Measurements from ENCODE around the gene XPNPEP3. TPM values are rescaled to one million over a fixed set of nuclear protein-coding genes. Genes with fewer than 3 reads are reported as not detected.
"Not testable (repeated sequence)": the region's sequence is repeated elsewhere in the genome, so short reads cannot be mapped to it uniquely, and the experiment has no call there.

Gene XPNPEP3
- total RNA-seq (11.0 TPM), polyA plus RNA-seq (5.1 TPM)

DNA sequence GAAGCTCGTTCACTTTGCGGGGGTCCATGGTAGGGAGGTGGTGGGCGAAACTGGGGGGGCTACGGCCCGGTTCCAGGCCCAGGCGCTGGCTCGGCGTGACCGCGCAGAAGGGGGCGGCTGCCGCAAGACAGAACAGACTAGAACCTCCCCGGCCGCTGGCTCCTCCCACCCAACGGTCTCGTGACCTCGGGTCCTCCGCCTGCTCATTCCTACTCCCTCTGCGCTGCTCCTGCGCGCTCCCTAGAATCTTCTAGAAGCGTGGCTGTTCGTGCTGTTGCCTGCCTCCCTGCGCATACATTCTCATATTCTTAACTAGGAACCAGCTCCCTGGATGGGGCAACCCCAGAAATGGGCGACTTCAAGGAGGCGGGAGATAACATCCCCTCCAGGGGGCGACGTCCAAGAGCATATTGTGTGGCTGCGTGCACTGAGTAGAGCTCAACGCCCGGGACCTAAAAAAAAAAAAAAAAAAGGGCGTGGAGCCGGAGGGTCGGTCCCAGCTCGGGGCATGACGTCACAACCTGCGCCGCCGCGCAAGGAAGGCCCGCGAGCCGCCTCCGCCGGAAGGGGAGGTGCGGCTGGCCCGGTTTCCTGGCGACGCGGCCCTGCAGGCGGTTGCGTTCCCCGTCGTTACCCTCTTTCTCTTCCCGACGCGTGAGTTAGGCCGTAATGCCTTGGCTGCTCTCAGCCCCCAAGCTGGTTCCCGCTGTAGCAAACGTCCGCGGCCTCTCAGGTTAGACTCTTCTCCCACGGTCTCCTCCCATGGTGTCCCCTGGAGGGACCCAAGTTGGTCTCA, at the start of gene XPNPEP3, which contains the start of gene ST13:
XPNPEP3 (plus strand) TSS at position 636 of the 796 bp plus-strand sequence; CDS start at position 670, 34 bp downstream.
ST13 (minus strand) TSS at position 127 of the 796 bp plus-strand sequence; CDS start at position 28, 99 bp downstream.
- H3K36me3 ChIP-seq (ENCODE audit: insufficient read depth) = no peaks in the 10 kb centered on the region
- H3K4me1 ChIP-seq (ENCODE audit: insufficient read depth) = peaks cover 1% of the 10 kb centered on the region
- peak within 1 kb of the TSS; percentile 75 for H3K4me3 ChIP-seq (ENCODE audit: low read depth, low read length)
- peak within 1 kb of the TSS; percentile 94 for H3K27ac ChIP-seq (ENCODE audit: low read depth)
- WGBS = under 1% methylated on average over 63 of the region's 63 CpGs
- DNase-seq (ENCODE audit: extremely low spot score) = peak; percentile 96

DNA sequence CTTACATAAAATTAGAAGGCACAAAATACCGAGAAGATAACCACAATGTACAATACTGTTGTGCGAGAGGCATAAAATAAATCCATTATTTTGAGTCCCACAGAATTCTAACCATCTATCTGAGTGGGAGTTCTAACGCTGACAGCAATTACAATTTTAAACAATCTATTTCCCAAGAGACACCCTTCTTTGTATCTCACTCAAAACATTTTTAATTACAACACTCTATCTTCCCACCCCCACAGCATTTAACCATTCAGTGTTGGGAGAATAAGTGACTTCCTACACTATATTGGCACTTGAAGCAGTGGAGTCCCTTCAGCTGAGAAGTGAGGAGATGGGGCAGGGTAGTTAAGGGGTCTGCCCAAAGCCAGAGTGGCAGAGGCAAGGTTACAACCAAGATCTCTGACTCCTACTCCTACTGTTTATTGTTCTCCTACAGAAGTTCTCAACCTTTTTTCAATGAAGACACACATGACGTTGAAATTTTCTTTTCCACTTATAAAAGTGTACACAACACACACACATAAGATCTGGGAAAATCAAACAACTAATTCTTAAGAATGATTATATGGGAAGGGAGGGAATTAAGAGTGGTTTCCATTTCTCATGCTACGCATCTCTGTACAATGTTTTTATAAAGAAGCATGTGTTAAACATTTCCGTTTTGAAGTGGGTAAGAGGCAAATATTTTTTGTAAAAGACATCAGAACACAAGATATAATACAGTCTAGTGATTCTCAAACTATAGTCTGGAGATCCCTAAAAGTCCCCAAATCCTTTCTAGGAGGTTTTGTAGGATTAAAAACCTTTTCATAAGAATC, 48.7 kb upstream of the XPNPEP3 start:
- 61% methylated on average over 6 of the region's 6 CpGs for WGBS
- no peak for DNase-seq (ENCODE audit: extremely low spot score)

DNA sequence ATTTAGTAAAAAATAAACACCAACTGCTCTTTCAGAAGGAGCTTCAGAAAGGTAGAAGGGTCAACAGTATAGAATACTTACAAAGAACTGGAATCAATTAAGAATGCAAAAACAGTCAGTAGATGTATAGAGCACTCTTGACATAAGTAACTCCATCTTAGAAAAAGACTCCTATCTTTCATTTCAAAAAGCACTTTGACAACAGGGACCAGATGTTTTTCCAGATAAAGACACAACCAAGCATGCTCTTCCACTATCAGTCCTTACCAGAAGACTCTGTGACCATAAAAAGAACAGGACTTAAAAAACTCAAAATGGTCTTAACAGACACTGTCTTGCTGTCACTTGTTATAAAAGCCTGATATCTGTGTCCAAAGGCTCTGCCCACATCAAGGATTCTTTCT, 43.0 kb upstream of the XPNPEP3 start:
- Histone ChIP-seq H3K4me1 (ENCODE audit: insufficient read depth) (no peaks in the 10 kb centered on the region), H3K4me3 (ENCODE audit: low read depth, low read length) (no peak overlapping the region), H3K27ac (ENCODE audit: low read depth) (no peak overlapping the region), H3K36me3 (ENCODE audit: insufficient read depth) (no peaks in the 10 kb centered on the region)
- no peak for DNase-seq (ENCODE audit: extremely low spot score)

More for the DNA sequence above, 48.7 kb upstream of the XPNPEP3 start:
- Histone ChIP-seq H3K27ac (ENCODE audit: low read depth) (no peak overlapping the region), H3K36me3 (ENCODE audit: insufficient read depth) (no peaks in the 10 kb centered on the region), H3K4me1 (ENCODE audit: insufficient read depth) (no peaks in the 10 kb centered on the region), H3K4me3 (ENCODE audit: low read depth, low read length) (no peak overlapping the region)

DNA sequence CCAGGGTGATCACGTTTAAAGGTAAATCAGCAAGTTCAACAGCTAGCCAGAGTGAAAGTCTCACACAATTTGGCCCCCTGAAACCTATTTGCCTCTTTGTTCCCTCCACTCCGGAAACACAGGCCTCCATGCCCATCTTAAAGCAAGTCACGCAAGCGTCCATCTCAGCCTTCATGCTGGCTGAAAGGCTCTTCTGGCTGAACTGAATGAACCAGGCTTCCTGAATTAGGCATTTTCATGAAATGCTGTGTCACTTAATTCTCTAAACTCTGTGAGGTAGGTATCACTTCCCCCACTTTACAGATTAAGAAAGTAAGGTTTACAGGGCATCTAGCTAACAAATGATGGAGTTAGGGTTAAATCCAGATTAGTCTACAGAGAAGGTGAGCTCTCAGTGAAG, 39.2 kb upstream of the XPNPEP3 start:
- Histone ChIP-seq H3K36me3 (ENCODE audit: insufficient read depth) (no peaks in the 10 kb centered on the region), H3K27ac (ENCODE audit: low read depth) (no peak overlapping the region), H3K4me3 (ENCODE audit: low read depth, low read length) (no peak overlapping the region), H3K4me1 (ENCODE audit: insufficient read depth) (no peaks in the 10 kb centered on the region)
- 92% methylated on average over 4 of the region's 4 CpGs for WGBS
- no peak for DNase-seq (ENCODE audit: extremely low spot score)

DNA sequence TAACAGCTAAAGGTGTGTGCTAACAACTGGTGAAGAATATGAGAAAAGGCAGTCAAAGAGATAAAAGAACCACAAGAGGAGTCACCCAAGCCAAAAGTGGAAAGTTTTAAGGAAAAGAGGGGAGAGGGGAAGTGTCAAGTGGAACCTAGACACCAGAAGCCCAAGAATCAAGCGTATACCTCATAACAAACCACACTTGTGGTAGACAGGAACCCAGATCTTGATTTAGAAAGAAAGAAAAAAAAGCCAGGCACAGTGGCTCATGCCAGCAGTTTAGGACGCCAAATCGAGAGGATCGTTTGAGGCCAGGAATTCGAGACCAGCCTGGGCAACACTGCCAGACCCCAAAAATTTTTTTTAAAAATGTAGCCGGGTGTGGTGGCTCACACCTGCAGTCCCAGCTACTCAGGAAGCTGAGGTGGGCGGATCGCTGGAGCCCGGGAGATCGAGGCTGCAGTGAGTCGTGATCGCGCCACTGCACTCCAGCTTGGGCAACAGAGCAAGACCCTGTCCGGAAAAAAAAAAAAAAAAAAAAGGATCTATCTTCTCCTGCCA, 38.7 kb upstream of the XPNPEP3 start:
- no peak overlapping the region for H3K27ac ChIP-seq (ENCODE audit: low read depth)
- peak overlapping the region; percentile 92 for H3K4me3 ChIP-seq (ENCODE audit: low read depth, low read length)
- no peaks in the 10 kb centered on the region for H3K36me3 ChIP-seq (ENCODE audit: insufficient read depth)
- DNase-seq (ENCODE audit: extremely low spot score) = no peak
- WGBS = 32% methylated on average over 14 of the region's 14 CpGs
- no peaks in the 10 kb centered on the region for H3K4me1 ChIP-seq (ENCODE audit: insufficient read depth)

DNA sequence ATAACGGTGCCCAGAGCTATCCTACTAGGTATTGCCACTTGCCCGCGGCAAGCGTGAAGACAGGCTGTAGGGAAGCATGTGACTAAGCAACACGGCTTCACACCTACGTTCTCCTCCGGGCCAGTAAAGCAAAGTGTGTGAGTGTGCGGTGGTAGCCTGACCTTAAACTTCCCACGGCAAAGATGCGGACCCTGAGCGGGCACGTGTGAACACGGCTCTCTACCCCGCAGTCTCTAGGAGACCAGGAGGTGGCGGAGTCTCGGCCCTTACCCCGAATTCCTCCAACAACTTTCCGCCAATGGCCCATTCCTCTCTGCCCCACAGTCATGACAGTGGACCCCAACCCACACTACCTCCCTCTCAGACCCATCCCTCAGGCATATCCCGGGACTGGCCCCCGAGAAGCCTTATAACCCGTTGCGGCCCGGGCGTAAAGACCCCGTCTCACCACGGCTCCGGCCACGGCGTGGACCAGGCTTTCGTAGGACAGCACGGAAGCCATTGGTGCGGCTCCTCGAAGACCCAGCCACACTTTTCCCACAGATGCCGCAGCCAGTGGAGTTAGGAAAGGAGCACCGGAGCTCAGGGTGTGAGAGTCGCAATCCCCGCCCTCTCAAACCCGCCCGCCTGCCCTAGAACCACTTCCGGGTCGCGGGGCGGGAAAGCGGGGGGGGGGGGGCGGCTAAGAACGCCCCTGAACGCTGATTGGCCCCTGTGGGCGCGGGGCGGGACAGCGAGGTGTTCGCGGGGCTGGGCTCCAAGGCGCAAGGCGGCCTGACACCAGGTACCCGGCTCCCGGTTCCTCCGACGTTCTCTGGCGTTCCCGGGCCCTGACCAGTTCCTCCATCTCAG, 38.0 kb upstream of the XPNPEP3 start, which contains the start of gene SLC25A17:
SLC25A17 (minus strand) TSS at position 600 of the 852 bp plus-strand sequence; CDS start at position 502, 98 bp downstream.
- H3K4me1 ChIP-seq (ENCODE audit: insufficient read depth) = no peaks in the 10 kb centered on the region
- under 1% methylated on average over 60 of the region's 61 CpGs for WGBS
- H3K27ac ChIP-seq (ENCODE audit: low read depth) = peak within 1 kb of the TSS; percentile 42
- DNase-seq (ENCODE audit: extremely low spot score) = peak; percentile 57
- H3K4me3 ChIP-seq (ENCODE audit: low read depth, low read length) = peak within 1 kb of the TSS; percentile 92
- H3K36me3 ChIP-seq (ENCODE audit: insufficient read depth) = peaks cover 3% of the 10 kb centered on the region

DNA sequence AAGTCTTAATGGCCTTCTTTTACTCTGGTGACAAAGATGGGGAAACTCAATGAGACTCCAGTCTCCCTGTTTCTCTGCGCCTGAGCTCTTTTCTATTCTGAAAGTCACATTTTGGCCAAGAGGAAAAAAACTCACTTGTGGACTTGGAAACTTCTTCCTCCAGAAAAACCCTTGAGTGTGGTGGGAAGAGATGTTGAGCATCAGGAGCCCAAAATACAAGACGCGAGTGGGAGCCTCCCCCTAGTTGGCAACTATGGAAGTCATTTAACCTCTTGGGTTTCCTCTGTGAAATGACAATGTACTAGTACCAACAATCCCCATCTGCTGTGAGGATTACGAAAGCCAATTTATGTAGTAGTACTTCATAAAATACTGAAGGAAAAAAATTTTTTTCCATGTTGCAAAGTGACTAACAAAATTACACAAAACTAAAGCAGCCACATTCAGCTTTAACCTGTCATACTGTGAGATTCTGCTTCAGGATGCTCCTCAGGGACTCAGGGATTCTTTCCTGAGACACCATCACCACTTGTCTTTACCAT, 37.3 kb upstream of the XPNPEP3 start:
- Histone ChIP-seq H3K4me1 (ENCODE audit: insufficient read depth) (no peaks in the 10 kb centered on the region), H3K36me3 (ENCODE audit: insufficient read depth) (peaks cover 4% of the 10 kb centered on the region), H3K4me3 (ENCODE audit: low read depth, low read length) (peak overlapping the region; percentile 92), H3K27ac (ENCODE audit: low read depth) (peak overlapping the region; percentile 33)
- no peak for DNase-seq (ENCODE audit: extremely low spot score)
- 5% methylated on average over 4 of the region's 4 CpGs for WGBS

DNA sequence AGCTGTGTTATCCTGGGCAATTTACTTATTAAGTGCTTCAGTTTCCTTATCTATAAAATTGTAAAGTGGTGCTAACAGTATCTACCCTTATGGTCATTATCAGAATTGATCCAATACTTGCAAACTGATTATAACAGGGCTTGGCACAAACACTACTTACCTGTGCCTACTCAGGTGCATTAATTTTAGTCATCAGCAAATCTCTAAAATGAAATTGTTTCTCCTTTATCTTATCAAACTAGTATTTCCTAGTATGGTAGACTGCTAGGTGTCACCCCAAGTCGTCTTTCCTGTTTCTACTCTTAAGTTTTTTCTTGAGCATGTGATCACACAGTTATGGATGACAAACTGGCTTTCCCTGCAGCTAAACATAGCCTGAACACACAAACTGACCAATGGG, 33.5 kb upstream of the XPNPEP3 start:
- 66% methylated on average over 1 of the region's 1 CpG for WGBS
- Histone ChIP-seq H3K4me3 (ENCODE audit: low read depth, low read length) (no peak overlapping the region), H3K4me1 (ENCODE audit: insufficient read depth) (no peaks in the 10 kb centered on the region), H3K36me3 (ENCODE audit: insufficient read depth) (peaks cover 4% of the 10 kb centered on the region), H3K27ac (ENCODE audit: low read depth) (no peak overlapping the region)
- DNase-seq (ENCODE audit: extremely low spot score) = no peak

DNA sequence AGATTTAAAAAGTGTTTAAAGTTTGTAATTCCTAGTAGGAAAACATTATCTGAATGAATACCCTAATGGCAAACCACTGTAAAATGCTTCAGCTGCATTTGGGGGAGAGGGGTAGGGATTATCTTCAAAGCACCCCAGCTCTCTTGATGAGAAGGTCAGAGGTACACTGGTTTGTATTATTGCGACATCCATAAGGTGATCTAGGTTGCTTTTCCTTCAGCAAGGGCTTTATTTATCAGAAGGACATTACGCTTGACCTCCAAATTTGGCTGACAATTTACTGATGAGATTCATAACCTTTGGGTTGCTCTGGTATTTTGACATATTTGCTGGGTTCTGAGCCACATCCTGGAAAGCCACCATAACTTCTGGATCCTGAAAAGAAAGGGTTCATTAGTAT, 30.7 kb upstream of the XPNPEP3 start:
- not testable (repeated sequence) for H3K27ac ChIP-seq (ENCODE audit: low read depth); DNase-seq (ENCODE audit: extremely low spot score); H3K4me3 ChIP-seq (ENCODE audit: low read depth, low read length); H3K36me3 ChIP-seq (ENCODE audit: insufficient read depth); H3K4me1 ChIP-seq (ENCODE audit: insufficient read depth)
- WGBS = 99% methylated on average over 2 of the region's 2 CpGs

DNA sequence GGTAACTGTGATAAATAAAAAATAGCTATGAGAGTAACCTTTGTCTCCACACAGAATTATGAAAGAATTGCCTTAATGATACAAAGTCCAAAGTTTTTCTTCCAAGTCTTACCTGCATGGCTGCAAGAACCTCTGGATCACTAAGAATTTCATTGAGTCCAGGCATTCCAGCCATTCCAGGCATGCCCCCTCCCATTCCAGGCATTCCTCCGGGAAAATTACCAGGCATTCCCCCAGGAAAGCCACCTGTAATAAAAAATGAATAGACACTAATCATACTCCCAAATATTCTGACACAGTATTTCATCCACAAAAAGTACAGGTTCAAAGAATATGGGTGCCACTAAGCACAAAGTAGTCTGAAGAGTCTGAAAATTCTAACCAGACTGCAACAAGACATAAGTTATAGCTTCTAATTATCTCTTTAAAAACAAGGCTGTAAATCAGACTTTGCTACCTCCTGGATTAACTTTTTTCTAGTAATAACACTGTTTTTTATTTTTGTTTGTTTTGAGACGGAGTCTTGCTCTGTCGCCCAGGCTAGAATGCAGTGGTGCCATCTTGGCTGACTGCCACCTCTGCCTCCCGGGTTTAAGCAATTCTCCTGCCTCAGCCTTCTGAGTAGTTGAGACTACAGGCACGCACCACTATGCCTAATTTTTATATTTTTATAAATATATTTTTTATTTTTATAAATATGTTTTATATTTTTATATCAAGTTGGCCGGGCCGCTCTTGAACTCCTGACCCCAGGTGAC, 29.8 kb upstream of the XPNPEP3 start:
- no peak overlapping the region for H3K27ac ChIP-seq (ENCODE audit: low read depth)
- H3K36me3 ChIP-seq (ENCODE audit: insufficient read depth) = peaks cover 4% of the 10 kb centered on the region
- no peak for DNase-seq (ENCODE audit: extremely low spot score)
- no peak overlapping the region for H3K4me3 ChIP-seq (ENCODE audit: low read depth, low read length)
- WGBS = 84% methylated on average over 7 of the region's 7 CpGs
- H3K4me1 ChIP-seq (ENCODE audit: insufficient read depth) = no peaks in the 10 kb centered on the region

DNA sequence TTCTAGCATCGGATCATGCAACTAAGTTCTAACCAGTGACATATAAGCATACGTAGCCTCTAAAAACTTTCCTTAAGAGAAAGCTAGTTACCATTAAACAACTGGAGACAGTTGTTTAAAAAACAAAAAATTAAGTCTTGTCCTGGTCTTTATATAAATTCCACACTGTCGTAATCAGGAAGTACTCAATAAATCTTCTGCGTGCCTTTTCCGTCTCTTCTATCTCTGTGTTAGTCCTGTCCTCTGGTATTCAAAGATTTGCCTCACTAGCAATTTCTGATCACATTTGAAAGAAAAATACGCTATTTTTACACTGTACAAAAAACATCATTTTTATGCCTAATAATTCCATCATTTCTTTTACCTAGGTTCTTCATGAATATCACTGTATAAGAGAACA, 27.8 kb upstream of the XPNPEP3 start:
- Histone ChIP-seq H3K4me1 (ENCODE audit: insufficient read depth) (no peaks in the 10 kb centered on the region), H3K27ac (ENCODE audit: low read depth) (no peak overlapping the region), H3K4me3 (ENCODE audit: low read depth, low read length) (no peak overlapping the region), H3K36me3 (ENCODE audit: insufficient read depth) (peaks cover 2% of the 10 kb centered on the region)
- WGBS = 71% methylated on average over 6 of the region's 6 CpGs
- no peak for DNase-seq (ENCODE audit: extremely low spot score)

DNA sequence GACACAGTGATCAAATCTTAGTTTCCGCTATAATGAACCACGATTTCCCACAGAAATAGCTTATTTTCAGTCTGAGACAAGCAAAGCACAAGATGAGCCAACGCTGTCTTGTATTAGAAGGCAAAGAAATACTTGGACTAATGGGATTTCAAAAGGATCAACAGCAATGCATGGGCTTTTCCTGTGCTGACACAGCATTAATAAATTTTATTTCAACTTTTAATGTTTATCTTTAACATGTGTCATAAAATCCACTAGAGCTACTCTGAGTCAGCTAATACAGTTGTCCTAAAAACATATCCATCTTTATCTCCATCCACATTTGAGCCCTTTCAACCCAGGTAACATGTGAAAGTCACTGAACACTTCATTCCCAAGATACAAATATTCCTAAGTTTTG, 22.3 kb upstream of the XPNPEP3 start:
- 95% methylated on average over 3 of the region's 3 CpGs for WGBS
- peaks cover 3% of the 10 kb centered on the region for H3K36me3 ChIP-seq (ENCODE audit: insufficient read depth)
- H3K4me3 ChIP-seq (ENCODE audit: low read depth, low read length) = no peak overlapping the region
- no peak for DNase-seq (ENCODE audit: extremely low spot score)
- H3K4me1 ChIP-seq (ENCODE audit: insufficient read depth) = no peaks in the 10 kb centered on the region
- H3K27ac ChIP-seq (ENCODE audit: low read depth) = no peak overlapping the region

All from urinary bladder (tissue), 4 donors.